Stimulated activated naive CD8-positive, alpha-beta T cell treated with anti-CD3 and anti-CD28 coated beads, Interleukin-15, Interleukin-2, amounts not matched to agents 100 U/mL and 50 U/mL, for 24 hours (primary cell): ENCODE measurements around the gene IARS1.

Experiments used
- ATAC-seq: fragments of 150-1000 bp; cut with Tn5 transposase; one replicate; pipeline ENCODE4 v1.10.0; 2021
- DNase-seq: peaks from one replicate; pipeline ENCODE4 v3.0.0; 2021

The IARS1 gene

DNA sequence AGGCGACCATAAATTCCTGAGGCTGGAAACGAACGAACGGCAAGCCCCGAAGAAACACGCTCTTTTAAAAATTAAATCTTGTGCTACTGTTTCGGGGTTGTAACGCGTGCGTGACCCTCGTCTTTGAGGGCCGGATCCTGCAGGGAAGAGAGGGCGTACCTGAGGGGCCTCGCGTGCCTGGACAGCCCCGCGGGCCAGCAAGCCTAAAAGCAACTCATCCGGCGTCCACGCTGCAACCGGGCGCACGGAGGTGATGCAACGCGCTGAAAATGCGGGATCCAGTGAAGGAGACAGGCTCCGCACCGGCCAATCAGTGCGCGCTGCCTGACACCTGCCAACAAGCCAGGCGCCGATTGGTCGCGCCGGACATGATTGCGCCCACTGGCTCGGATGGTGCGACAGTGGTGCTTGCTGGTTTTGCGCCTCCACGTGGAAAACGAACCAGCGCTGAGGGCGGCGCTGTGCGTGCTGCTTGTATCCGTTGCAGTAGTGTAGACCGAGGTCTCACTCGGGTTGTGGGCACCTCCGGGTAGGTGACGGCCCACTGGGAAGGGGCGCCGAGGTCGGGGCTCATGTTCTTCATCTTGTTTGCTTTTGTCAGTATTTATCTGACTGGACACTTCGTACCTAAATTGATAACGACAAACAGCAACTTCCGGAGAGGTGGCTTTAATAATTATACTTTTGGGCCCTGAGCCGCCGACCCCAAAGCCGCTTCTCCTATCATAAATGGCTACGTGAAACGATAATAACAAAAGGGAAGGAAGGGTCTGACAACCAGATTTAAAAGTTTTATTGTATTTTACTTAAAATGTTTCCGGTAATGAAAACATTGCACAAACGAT, at the start of gene IARS1:
Gene IARS1 (minus strand): TSS at position 246 of the 845 bp plus-strand sequence. CDS start 4,278 bp downstream, outside the sequence.
- DNase-seq (peak; percentile 99), ATAC-seq (peak; percentile 97)

- no peak for DNase-seq
- ATAC-seq = no peak
Observed at GRCh38 chr9:92342825-92343488, 49.5 kb upstream of the IARS1 start.

DNA sequence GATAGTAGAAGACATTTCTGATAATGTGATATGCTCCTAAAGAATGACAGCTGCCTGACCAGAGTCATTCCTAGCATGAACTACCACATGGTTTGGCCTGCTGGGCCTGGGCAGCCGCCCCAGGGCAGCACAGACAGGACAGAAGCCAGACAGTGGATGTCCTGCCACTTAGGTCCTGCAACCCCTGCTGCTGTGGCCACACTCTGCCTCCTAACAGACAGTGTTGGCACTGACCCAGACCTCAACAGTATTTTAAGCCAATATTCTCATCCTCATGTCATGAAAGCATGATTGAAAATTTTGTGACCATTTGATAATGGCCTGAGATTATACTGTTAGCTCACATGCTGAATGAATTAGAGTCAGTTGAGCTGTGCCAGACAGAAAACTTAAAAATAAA, 48.1 kb upstream of the IARS1 start:
- DNase-seq = no peak
- ATAC-seq = no peak

- DNase-seq (no peak), ATAC-seq (no peak)
Observed at GRCh38 chr9:92333282-92333634, 39.8 kb upstream of the IARS1 start.

- no peak for DNase-seq
- no peak for ATAC-seq
Observed at GRCh38 chr9:92332577-92333281, 39.2 kb upstream of the IARS1 start.

- no peak for ATAC-seq
- no peak for DNase-seq
Observed at GRCh38 chr9:92328225-92328624, 34.7 kb upstream of the IARS1 start.

DNA sequence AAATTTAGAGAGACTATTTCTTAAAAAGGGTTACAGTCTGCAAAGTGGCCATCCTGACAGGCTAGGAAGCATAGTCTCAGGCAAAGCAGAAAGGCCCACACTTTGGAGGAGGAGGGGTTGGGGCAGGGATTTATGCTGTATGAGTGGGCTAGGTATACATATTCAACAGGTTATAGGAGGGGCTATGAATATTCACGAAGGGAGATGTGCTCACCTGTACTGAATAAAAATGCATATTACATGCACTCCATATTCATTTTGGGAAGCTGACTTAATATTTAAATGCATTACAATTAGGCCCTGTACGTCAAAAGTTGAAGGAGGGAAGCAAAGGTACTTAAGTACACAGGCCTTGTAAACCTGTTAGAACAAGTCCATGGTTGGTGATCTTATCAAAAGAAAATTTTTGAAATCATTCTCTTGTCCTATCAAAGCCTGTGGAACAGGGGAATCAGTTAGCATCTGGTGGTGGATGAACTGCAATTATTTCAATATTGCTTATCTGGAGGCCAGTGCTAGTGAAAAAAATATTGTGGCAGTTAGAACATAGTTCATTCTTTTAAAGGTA, 33.9 kb upstream of the IARS1 start:
- ATAC-seq (no peak), DNase-seq (no peak)

- ATAC-seq = peak; percentile 2
- DNase-seq = no peak
Observed at GRCh38 chr9:92325991-92326500, 32.5 kb upstream of the IARS1 start.

- peak; percentile 81 for DNase-seq
- ATAC-seq = peak; percentile 94
Observed at GRCh38 chr9:92325269-92325990, 31.9 kb upstream of the IARS1 start, which contains the start of the genes CENPP and NOL8. Gene CENPP, plus strand, starts transcription at chr9:92325953. Gene NOL8, minus strand, starts transcription at chr9:92325350. Its CDS starts 1,189 bp downstream, at chr9:92324161.

- DNase-seq (no peak), ATAC-seq (peak; percentile 37)
Observed at GRCh38 chr9:92324889-92325268, 31.4 kb upstream of the IARS1 start.

GRCh38 chr9:92324431-92324830, 30.9 kb upstream of the IARS1 start:
- DNase-seq (no peak), ATAC-seq (no peak)

DNA sequence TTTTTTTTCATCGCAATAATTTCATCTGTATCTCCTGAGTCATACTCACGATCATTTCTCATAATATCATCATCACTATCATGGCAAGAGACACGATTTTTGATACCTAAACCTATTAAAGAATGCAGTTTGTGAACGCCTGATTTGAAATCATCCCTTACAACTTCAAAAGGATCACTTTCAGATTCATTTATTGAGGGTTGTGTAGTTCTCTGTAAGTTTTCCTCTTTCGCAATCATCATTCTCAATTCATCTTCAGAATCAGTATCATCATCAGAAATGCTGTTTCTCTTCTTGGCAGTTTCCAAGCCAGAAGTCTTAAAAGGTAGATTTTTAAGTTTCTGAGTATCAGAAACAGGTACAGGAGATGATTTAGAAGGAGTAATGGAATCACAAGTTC, 22.0 kb upstream of the IARS1 start:
- ATAC-seq (no peak), DNase-seq (no peak)

DNA sequence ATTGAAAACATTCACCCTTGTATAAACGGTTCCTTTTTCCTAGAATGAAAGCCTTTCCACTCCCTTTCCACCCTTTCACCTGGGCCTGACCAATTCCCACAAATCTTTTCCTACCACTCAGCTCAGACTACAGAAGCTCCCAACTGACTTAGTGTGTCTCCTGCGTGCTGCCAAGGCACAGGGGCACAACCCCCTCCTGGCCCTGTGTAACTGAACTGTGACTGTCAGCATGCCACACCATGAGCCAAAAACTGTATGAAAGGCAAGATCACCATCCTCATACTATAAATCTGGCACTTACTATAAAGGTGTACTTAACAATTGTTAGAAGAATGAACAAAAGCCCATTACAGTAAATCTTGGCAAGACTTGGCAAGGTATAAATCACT, 20.1 kb upstream of the IARS1 start:
- DNase-seq (no peak), ATAC-seq (no peak)

DNA sequence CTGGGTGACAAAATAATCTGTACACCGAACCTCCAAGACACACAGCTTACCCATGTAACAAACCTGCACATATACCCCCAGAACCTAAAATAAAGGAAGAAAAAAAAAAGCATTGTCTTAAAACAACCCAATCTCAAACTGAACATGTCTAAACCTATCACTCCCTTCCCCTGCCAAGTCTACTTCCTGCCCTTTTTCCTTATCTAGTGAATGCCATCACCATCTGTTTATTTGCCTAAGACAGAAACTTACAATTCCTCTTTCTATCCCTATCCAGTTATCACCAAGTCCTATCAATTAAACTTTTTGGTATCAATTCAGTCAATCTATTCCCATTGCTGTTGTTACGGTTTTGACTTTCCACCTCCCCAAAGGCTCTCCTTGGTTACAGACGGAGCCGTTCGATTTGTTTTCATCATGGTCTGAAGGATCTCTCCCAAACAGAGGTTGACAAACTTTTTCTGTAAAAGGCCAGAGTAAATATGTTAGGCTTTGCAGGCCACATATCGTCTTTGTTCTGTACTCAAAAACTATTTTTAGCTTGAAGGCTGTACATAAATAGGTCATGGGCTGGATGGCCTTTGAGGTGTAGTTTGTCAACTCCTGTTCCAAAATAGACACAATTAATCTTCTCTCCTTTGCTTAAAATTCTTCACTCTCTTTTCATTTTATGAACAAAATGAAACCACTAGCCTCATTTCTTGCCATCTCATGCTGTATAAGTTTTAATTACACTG, 19.6 kb upstream of the IARS1 start:
- ATAC-seq (no peak), DNase-seq (no peak)

DNA sequence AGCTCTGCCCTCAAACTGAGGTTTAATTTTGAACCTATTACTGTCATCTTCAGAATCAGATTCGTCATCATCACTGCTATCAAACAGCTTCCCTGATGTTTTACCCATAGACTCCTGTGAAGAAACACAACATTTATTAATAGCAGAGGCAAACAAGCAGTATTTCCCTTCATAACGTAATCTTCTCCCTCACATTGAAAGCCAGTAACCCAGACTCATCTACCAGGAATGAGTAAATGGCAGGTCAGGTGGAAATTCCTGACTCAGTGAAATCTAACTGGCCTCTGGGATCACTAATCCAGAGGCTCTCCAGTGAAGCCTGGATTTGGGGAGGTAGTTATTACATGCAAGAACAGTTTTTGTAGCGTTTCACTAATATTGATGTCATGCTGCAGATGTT, 17.1 kb upstream of the IARS1 start:
- no peak for ATAC-seq
- DNase-seq = no peak

DNA sequence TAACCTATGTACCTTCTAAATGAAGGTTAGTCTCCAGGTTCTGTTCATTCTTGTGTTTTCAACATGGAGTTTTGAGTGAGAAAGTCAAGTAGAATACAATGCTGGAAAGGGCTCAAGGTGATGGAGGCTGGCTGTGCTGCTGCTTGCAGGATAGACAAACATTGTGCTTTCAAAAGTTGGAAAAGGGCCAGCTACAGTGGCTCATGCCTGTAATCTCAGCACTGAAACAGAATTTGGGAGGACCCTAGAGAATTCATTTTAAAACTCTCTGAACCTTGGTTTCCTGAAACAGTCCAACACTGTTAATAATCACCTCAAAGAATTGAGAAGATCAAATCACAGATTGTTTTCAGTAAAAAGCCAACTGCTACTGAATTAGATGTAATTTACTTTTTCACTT, 15.4 kb upstream of the IARS1 start:
- ATAC-seq = no peak

DNA sequence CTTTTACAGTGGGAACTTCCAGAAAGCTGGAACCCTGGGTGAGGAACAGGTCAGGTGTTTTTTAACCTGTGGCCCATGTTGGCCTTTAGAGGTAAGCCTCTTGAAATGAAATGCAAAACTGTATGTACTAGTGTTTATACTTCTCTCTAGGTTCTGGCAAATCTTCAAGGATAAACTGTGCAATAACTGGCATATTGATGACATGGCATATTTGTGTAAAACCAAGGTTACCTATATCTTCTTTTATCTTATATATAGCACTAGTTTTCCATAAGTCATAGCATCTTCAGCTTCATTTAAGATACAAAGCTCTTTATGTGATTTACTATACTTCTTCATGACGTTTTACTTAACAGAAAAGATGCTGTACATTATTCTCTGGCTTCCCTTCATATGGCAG, 7.4 kb upstream of the IARS1 start:
- DNase-seq (no peak), ATAC-seq (no peak)

More for the DNA sequence above, 15.4 kb upstream of the IARS1 start:
- no peak for DNase-seq

DNA sequence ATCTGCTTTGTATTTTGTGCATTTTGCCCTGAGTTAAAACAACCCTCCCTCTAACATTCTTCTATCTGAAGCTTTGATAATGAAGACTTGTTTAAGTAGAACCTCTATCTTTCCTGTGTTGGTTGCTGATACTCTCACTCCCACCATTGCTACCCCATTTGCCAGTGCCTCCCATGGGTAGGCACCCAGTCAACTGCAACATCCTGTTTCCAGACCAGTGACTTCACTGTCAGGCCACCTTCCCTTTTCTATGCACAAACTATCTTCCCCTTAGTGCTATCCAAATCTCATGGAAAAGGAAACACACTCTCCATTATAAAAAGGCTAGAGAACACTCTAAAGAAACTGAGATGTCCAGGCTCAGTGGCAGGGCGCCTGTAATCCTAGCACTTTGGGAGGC, 5.6 kb upstream of the IARS1 start:
- no peak for ATAC-seq
- DNase-seq = no peak

- DNase-seq (no peak), ATAC-seq (no peak)
Observed at GRCh38 chr9:92298036-92298435, 4.5 kb upstream of the IARS1 start.

- no peak for ATAC-seq
Observed at GRCh38 chr9:92297611-92298010, 4.1 kb upstream of the IARS1 start.

GRCh38 chr9:92295827-92296258, 2.3 kb upstream of the IARS1 start:
- DNase-seq (no peak), ATAC-seq (no peak)

More at GRCh38 chr9:92297611-92298010, 4.1 kb upstream of the IARS1 start:
- DNase-seq = no peak
